Hematopoietic multipotent progenitor cell treated with erythropoietin and hydrocortisone succinate and interleukin-3 and kit ligand, for 15 days (in vitro differentiated cells): ENCODE results near the gene CACNA1C.

ENCODE experiments used
- DNase-seq: peaks from one replicate; pipeline ENCODE4 v3.0.0-alpha.2; 2015; ENCODE audit warnings: low spot score

Gene CACNA1C

GRCh38 chr12:2283480-2283879, 230.7 kb downstream of the CACNA1C start:
- DNase-seq = no peak

- DNase-seq = no peak
Observed at GRCh38 chr12:2283916-2284315, 231.1 kb downstream of the CACNA1C start.

GRCh38 chr12:2284321-2284813, 231.6 kb downstream of the CACNA1C start:
- no peak for DNase-seq

- no peak for DNase-seq
Observed at GRCh38 chr12:2284857-2285256, 232.1 kb downstream of the CACNA1C start.

- no peak for DNase-seq
Observed at GRCh38 chr12:2285462-2285861, 232.7 kb downstream of the CACNA1C start.

- no peak for DNase-seq
Observed at GRCh38 chr12:2286047-2286446, 233.3 kb downstream of the CACNA1C start.

- DNase-seq = no peak
Observed at GRCh38 chr12:2286461-2287131, 233.8 kb downstream of the CACNA1C start.

- DNase-seq = no peak
Observed at GRCh38 chr12:2287151-2287550, 234.4 kb downstream of the CACNA1C start.

- DNase-seq = no peak
Observed at GRCh38 chr12:2287589-2287988, 234.8 kb downstream of the CACNA1C start.

- DNase-seq = no peak
Observed at GRCh38 chr12:2288001-2288400, 235.2 kb downstream of the CACNA1C start.

GRCh38 chr12:2288471-2288870, 235.7 kb downstream of the CACNA1C start:
- DNase-seq = no peak

- no peak for DNase-seq
Observed at GRCh38 chr12:2288875-2289274, 236.1 kb downstream of the CACNA1C start.

GRCh38 chr12:2289525-2289924, 236.7 kb downstream of the CACNA1C start:
- no peak for DNase-seq

- no peak for DNase-seq
Observed at GRCh38 chr12:2290091-2290490, 237.3 kb downstream of the CACNA1C start.

GRCh38 chr12:2290516-2291065, 237.8 kb downstream of the CACNA1C start:
- DNase-seq = no peak

GRCh38 chr12:2291182-2291832, 238.5 kb downstream of the CACNA1C start:
- DNase-seq = peak; percentile 48

- no peak for DNase-seq
Observed at GRCh38 chr12:2291947-2292346, 239.2 kb downstream of the CACNA1C start.

GRCh38 chr12:2292560-2292959, 239.8 kb downstream of the CACNA1C start:
- no peak for DNase-seq

- DNase-seq = no peak
Observed at GRCh38 chr12:2294651-2295475, 242.1 kb downstream of the CACNA1C start.

- DNase-seq = no peak
Observed at GRCh38 chr12:2295941-2296461, 243.2 kb downstream of the CACNA1C start.

GRCh38 chr12:2297004-2297403, 244.2 kb downstream of the CACNA1C start:
- no peak for DNase-seq

- no peak for DNase-seq
Observed at GRCh38 chr12:2297658-2298057, 244.9 kb downstream of the CACNA1C start.
